Osteoblast (primary cell): ENCODE results near the gene ZKSCAN2. TPM values are rescaled to one million over a fixed set of nuclear protein-coding genes. Genes with fewer than 3 reads are reported as not detected.
A peak's percentile ranks its signal among the peaks of the same experiment; 100 is the strongest.

Source experiments
- DNase-seq: peaks from one replicate; pipeline ENCODE4 v3.0.0; 2011; ENCODE audit warnings: low spot score, mixed read lengths; ENCODE audit not compliant: insufficient read length; ENCODE audit errors: missing footprints
- H2AFZ ChIP-seq: 2 replicates; pipeline ENCODE4 v1.6.0; 2011; ENCODE audit warnings: mild to moderate bottlenecking, low read length
- H3K27ac ChIP-seq: 2 replicates; pipeline ENCODE4 v1.5.1; 2011; ENCODE audit warnings: mild to moderate bottlenecking, low read depth, low read length, moderate library complexity
- H3K27me3 ChIP-seq: 2 replicates; pipeline ENCODE4 v1.6.0; 2012; ENCODE audit warnings: mild to moderate bottlenecking, control low read depth, inconsistent platforms, low read length, moderate library complexity; ENCODE audit not compliant: insufficient read depth
- H3K36me3 ChIP-seq: 2 replicates; pipeline ENCODE4 v1.5.1; 2011; ENCODE audit warnings: mild to moderate bottlenecking, low read length, control low read depth, moderate library complexity; ENCODE audit not compliant: insufficient read depth
- H3K4me1 ChIP-seq: 2 replicates; pipeline ENCODE4 v1.5.1; 2011; ENCODE audit warnings: mild to moderate bottlenecking, low read length, control low read depth, moderate library complexity; ENCODE audit not compliant: insufficient read depth
- H3K4me2 ChIP-seq: 2 replicates; pipeline ENCODE4 v1.6.0; 2011; ENCODE audit warnings: mild to moderate bottlenecking, low read length; ENCODE audit not compliant: insufficient read depth
- H3K4me3 ChIP-seq: fragments of 200-600 bp; sonication (generic); 3 replicates; pipeline ENCODE4 v1.5.1; 2012; ENCODE audit warnings: mild to moderate bottlenecking, low read length, inconsistent platforms; ENCODE audit not compliant: insufficient read depth
- H3K79me2 ChIP-seq: 2 replicates; pipeline ENCODE4 v1.6.0; 2012; ENCODE audit warnings: mild to moderate bottlenecking, low read length, control low read depth, inconsistent platforms; ENCODE audit not compliant: insufficient read depth
- H3K9me3 ChIP-seq: 2 replicates; pipeline ENCODE4 v1.5.1; 2011; ENCODE audit warnings: low read depth, low read length, control low read depth
- H4K20me1 ChIP-seq: 2 replicates; pipeline ENCODE4 v1.6.0; 2012; ENCODE audit warnings: mild to moderate bottlenecking, low read length, control low read depth; ENCODE audit not compliant: insufficient read depth
- CTCF ChIP-seq: IDR thresholded peaks from 2 replicates; pipeline ENCODE4 v1.5.1; 2011; ENCODE audit warnings: mild to moderate bottlenecking, low read depth, low read length, moderate library complexity; ENCODE audit errors: extremely low read depth
- total RNA-seq: library from RNA; depleted of rRNA; stranded (reverse); fragments of >200 nt; gene quantifications from 2 replicates; pipeline ENCODE4 v1.2.3, GENCODE V29; 2012

The ZKSCAN2 gene
- total RNA-seq, 1 donor: 8.0 TPM

DNA sequence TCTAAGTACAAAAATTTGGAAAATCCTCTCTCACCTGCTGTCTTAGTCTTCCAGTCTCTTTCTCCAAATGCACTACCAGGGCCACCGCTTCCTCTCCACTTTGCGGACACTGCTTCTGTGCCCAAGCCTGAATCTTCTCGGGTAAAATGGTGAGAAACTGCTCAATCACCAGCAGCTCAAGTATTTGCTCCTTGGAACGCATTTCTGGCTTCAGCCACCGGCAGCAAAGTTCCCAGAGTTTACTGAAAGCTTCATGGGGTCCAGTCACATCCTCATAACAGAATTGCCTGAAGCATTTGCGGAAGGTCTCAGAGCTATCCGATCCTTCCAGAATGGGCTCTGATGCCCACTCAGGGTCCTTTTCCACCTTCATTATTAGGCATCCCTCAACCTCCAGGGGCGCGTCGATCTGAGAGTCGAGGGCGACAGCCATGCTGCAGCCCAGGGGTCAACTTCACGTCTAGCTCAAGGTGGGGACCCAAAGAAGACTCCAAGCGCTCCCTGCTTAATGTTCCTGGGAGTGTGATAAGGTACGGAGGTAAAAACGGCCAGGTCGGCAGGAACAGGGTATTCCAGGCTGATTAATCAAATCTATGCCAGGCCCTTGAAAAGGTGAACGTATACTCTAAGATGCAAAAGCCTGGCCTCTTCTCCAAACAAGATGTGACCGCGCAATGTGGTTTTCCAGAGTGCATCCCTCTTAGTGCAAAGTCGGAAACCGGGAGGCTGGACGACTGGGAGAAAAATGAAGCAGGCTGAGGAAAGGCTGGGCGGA lies 763 bp downstream of the ZKSCAN2 start:
- peak overlapping the region; percentile 91 for H3K27ac ChIP-seq
- H2AFZ ChIP-seq: peak overlapping the region; percentile 88
- DNase-seq: peak; percentile 86

DNA sequence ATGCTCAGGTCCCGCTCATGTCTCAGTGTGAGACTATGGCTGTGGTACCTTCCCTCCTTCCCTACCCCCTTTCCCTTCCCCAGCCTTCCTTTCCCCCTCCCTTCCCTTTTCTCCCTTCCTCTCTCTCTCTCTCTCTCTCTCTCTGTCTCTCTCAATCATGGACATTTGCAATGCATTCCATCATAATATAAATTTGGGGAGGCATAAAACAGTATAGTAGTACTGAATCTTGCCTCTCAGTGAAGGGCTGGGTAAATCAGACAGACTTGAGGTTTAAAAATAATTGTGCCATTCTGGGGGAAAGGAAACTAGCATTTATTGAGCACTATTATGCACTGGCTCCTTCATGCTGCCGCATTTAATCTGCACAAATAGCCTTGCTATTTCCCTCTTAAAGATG lies 4.3 kb downstream of the ZKSCAN2 start:
- no peaks in the 10 kb centered on the region for H3K27me3 ChIP-seq
- no peak for DNase-seq
- H3K9me3 ChIP-seq: no peaks in the 10 kb centered on the region
- peaks cover 10% of the 10 kb centered on the region for H3K36me3 ChIP-seq
- TF ChIP-seq CTCF: no peak
- H3K4me1 ChIP-seq: peaks cover 17% of the 10 kb centered on the region
- peaks cover 6% of the 10 kb centered on the region for H4K20me1 ChIP-seq
- no peak overlapping the region for H3K4me3 ChIP-seq
- H3K4me2 ChIP-seq: no peak overlapping the region
- no peak overlapping the region for H3K27ac ChIP-seq
- peaks cover 12% of the 10 kb centered on the region for H3K79me2 ChIP-seq
- H2AFZ ChIP-seq: no peak overlapping the region

More for the DNA sequence above, 763 bp downstream of the ZKSCAN2 start:
- peak overlapping the region; percentile 92 for H3K4me3 ChIP-seq
- no peak for TF ChIP-seq CTCF
- H3K4me2 ChIP-seq: peak overlapping the region; percentile 98
- H3K27me3 ChIP-seq: no peaks in the 10 kb centered on the region
- H3K36me3 ChIP-seq: peaks cover 7% of the 10 kb centered on the region
- peaks cover 47% of the 10 kb centered on the region for H3K79me2 ChIP-seq
- peaks cover 23% of the 10 kb centered on the region for H3K4me1 ChIP-seq
- H3K9me3 ChIP-seq: no peaks in the 10 kb centered on the region
- H4K20me1 ChIP-seq: peaks cover 28% of the 10 kb centered on the region

- H2AFZ ChIP-seq: no peak overlapping the region
- no peak overlapping the region for H3K27ac ChIP-seq
- H3K9me3 ChIP-seq: peaks cover 4% of the 10 kb centered on the region
- no peak for TF ChIP-seq CTCF
- peaks cover 21% of the 10 kb centered on the region for H3K36me3 ChIP-seq
- no peak overlapping the region for H3K4me2 ChIP-seq
- no peaks in the 10 kb centered on the region for H3K4me1 ChIP-seq
- H3K4me3 ChIP-seq: no peak overlapping the region
- no peak for DNase-seq
- no peaks in the 10 kb centered on the region for H4K20me1 ChIP-seq
- H3K27me3 ChIP-seq: no peaks in the 10 kb centered on the region
- no peaks in the 10 kb centered on the region for H3K79me2 ChIP-seq
Measured at GRCh38 chr16:25250467-25250866, 7.2 kb downstream of the ZKSCAN2 start.

- Histone ChIP-seq H3K27ac (no peak overlapping the region), H3K79me2 (no peaks in the 10 kb centered on the region), H3K4me3 (no peak overlapping the region), H2AFZ (no peak overlapping the region), H3K9me3 (no peaks in the 10 kb centered on the region), H3K4me2 (no peak overlapping the region), H4K20me1 (no peaks in the 10 kb centered on the region), H3K4me1 (no peaks in the 10 kb centered on the region), H3K36me3 (peaks cover 13% of the 10 kb centered on the region), H3K27me3 (peaks cover 1% of the 10 kb centered on the region)
- no peak for DNase-seq
- TF ChIP-seq CTCF: no peak
Measured at GRCh38 chr16:25235991-25236390, 21.7 kb downstream of the ZKSCAN2 start.
